H1 (cell line): ENCODE data around the gene DPP10. TPM values are rescaled to one million over a fixed set of nuclear protein-coding genes. Genes with fewer than 3 reads are reported as not detected.

ENCODE experiments used
- CTCF ChIA-PET: fragments of 300-600 bp; sonication (Branson Sonifier 250); formaldehyde crosslinking; loops from one replicate; lab custom pipeline; 2021; ENCODE audit not compliant: partially characterized antibody; lab: Charles Lee
- POLR2A ChIA-PET: fragments of 300-600 bp; sonication (Branson Sonifier 250); formaldehyde crosslinking; loops from one replicate; lab custom pipeline; 2021; ENCODE audit warnings: inconsistent platforms; ENCODE audit not compliant: partially characterized antibody; lab: Charles Lee
- DNase-seq, 2 experiments: peaks; one replicate each; pipeline versions ENCODE4 v3.0.0 to v3.0.0-alpha.2; 2010 to 2022; ENCODE audit warnings: low spot score in 2 of 2, low read depth in 1 of 2, mixed read lengths in 1 of 2
- FAIRE-seq: peaks from 2 replicates; lab custom pipeline; 2011; peaks lifted over from hg19 to GRCh38; lab: Jason Lieb, UNC
- H2AFZ ChIP-seq: 2 replicates; pipeline ENCODE4 v1.8.1; 2012; ENCODE audit warnings: low read length, inconsistent platforms
- H2AK5ac ChIP-seq: 2 replicates; pipeline ENCODE4 v1.6.1; 2013; ENCODE audit warnings: low read depth, low read length
- H2BK120ac ChIP-seq: replicated peaks from 2 replicates; pipeline ENCODE3; 2013; ENCODE audit warnings: low read depth, low read length, inconsistent platforms
- H2BK12ac ChIP-seq: 2 replicates; pipeline ENCODE4 v1.6.1; 2013; ENCODE audit warnings: low read depth, low read length
- H2BK15ac ChIP-seq: 2 replicates; pipeline ENCODE4 v1.6.1; 2013; ENCODE audit warnings: low read length
- H2BK20ac ChIP-seq: 2 replicates; pipeline ENCODE4 v1.6.1; 2013; ENCODE audit warnings: low read length
- H2BK5ac ChIP-seq: 2 replicates; pipeline ENCODE4 v1.6.1; 2013; ENCODE audit warnings: low read depth, low read length
- H3K14ac ChIP-seq: 2 replicates; pipeline ENCODE4 v1.6.1; 2013; ENCODE audit warnings: inconsistent platforms; ENCODE audit not compliant: insufficient read length
- H3K18ac ChIP-seq: 2 replicates; pipeline ENCODE4 v1.6.1; 2013; ENCODE audit warnings: low read length; ENCODE audit errors: extremely low read depth
- H3K23ac ChIP-seq: 2 replicates; pipeline ENCODE4 v1.6.1; 2013; ENCODE audit warnings: inconsistent platforms; ENCODE audit not compliant: insufficient read length
- H3K23me2 ChIP-seq: 2 replicates; pipeline ENCODE4 v1.6.1; 2013; ENCODE audit warnings: low read depth, low read length
- H3K27ac ChIP-seq: 2 replicates; pipeline ENCODE4 v1.6.1; 2011; ENCODE audit warnings: low read depth, low read length, inconsistent platforms
- H3K27me3 ChIP-seq, 4 experiments: replicated peaks in 1 of 4; 1 replicate in 1 of 4; 2 replicates in 3 of 4; pipeline versions ENCODE4 v1.6.1 to v1.8.1; 2011 to 2013; ENCODE audit warnings: low read length in 3 of 4, mild to moderate bottlenecking in 3 of 4, inconsistent platforms in 2 of 4, mixed read lengths in 2 of 4, moderate library complexity in 1 of 4; ENCODE audit not compliant: control insufficient read depth in 3 of 4, insufficient read depth in 3 of 4; ENCODE audit errors: extremely low read depth in 1 of 4
- H3K36me3 ChIP-seq, 4 experiments: 2 replicates each; pipeline versions ENCODE4 v1.6.1 to v1.8.1; 2011 to 2013; ENCODE audit warnings: mild to moderate bottlenecking in 4 of 4, low read length in 3 of 4, moderate library complexity in 2 of 4, control low read depth in 1 of 4, inconsistent platforms in 1 of 4; ENCODE audit not compliant: insufficient read depth in 4 of 4, control insufficient read depth in 2 of 4
- H3K4ac ChIP-seq: replicated peaks from 2 replicates; pipeline ENCODE3; 2013; ENCODE audit warnings: low read length, low read depth, mixed read lengths, inconsistent platforms; ENCODE audit not compliant: insufficient read length
- H3K4me1 ChIP-seq, 4 experiments: replicated peaks in 1 of 4; 1 replicate in 1 of 4; 2 replicates in 3 of 4; pipeline versions ENCODE4 v1.6.1 to v1.8.1; 2011 to 2013; ENCODE audit warnings: low read length in 3 of 4, inconsistent platforms in 2 of 4, mixed read lengths in 1 of 4; ENCODE audit not compliant: insufficient read depth in 4 of 4, control insufficient read depth in 3 of 4
- H3K4me2 ChIP-seq, 2 experiments: 2 replicates each; pipeline versions ENCODE4 v1.6.1 to v1.8.1; 2011 to 2013; ENCODE audit warnings: low read depth in 2 of 2, low read length in 2 of 2, control low read depth in 1 of 2, inconsistent platforms in 1 of 2, mild to moderate bottlenecking in 1 of 2; ENCODE audit not compliant: insufficient read depth in 1 of 2
- H3K4me3 ChIP-seq, 4 experiments: fragments of 200-600, 300-600 bp in 1 of 4; sonication (generic), shearing (Covaris generic), sonication (Bioruptor Twin) in 1 of 4; 2 replicates each; pipeline versions ENCODE4 v1.5.1 to v1.8.1; 2011 to 2016; ENCODE audit warnings: low read length in 4 of 4, low read depth in 3 of 4, control low read depth in 2 of 4, inconsistent platforms in 2 of 4, mild to moderate bottlenecking in 2 of 4, mixed read lengths in 1 of 4, moderate library complexity in 1 of 4; ENCODE audit not compliant: insufficient read depth in 2 of 4; ENCODE audit errors: extremely low read depth in 1 of 4
- H3K56ac ChIP-seq: replicated peaks from 2 replicates; pipeline ENCODE3; 2013; ENCODE audit warnings: low read depth, mild to moderate bottlenecking, mixed read lengths, low read length, inconsistent platforms; ENCODE audit not compliant: insufficient read length
- H3K79me1 ChIP-seq: 2 replicates; pipeline ENCODE4 v1.6.1; 2013; ENCODE audit warnings: low read depth, low read length, control low read depth
- H3K79me2 ChIP-seq, 2 experiments: 2 replicates each; pipeline versions ENCODE4 v1.6.1 to v1.8.1; 2012 to 2013; ENCODE audit warnings: low read length in 2 of 2, mild to moderate bottlenecking in 2 of 2, inconsistent platforms in 1 of 2; ENCODE audit not compliant: insufficient read depth in 2 of 2, control insufficient read depth in 1 of 2
- H3K9ac ChIP-seq, 4 experiments: replicated peaks in 1 of 4; 1 replicate in 1 of 4; 2 replicates in 3 of 4; pipeline versions ENCODE4 v1.6.1 to v1.8.1; 2011 to 2013; ENCODE audit warnings: low read depth in 3 of 4, low read length in 3 of 4, control low read depth in 2 of 4, mild to moderate bottlenecking in 2 of 4, moderate library complexity in 2 of 4, inconsistent platforms in 1 of 4; ENCODE audit errors: extremely low read depth in 1 of 4
- H3K9me3 ChIP-seq, 2 experiments: 2 replicates each; pipeline versions ENCODE4 v1.6.1 to v1.8.1; 2012 to 2013; ENCODE audit warnings: mild to moderate bottlenecking in 2 of 2, moderate library complexity in 2 of 2, control low read depth in 1 of 2, inconsistent platforms in 1 of 2, low read depth in 1 of 2, low read length in 1 of 2, mixed read lengths in 1 of 2; ENCODE audit not compliant: insufficient read depth in 2 of 2
- H4K20me1 ChIP-seq, 2 experiments: replicated peaks in 1 of 2; 2 replicates each; pipeline versions ENCODE3 to v1.8.1; 2011 to 2013; ENCODE audit warnings: inconsistent platforms in 2 of 2, low read length in 2 of 2, mild to moderate bottlenecking in 1 of 2; ENCODE audit not compliant: insufficient read depth in 2 of 2, control insufficient read depth in 1 of 2
- H4K5ac ChIP-seq: 2 replicates; pipeline ENCODE4 v1.6.1; 2013; ENCODE audit warnings: low read length, low read depth, mixed read lengths, inconsistent platforms; ENCODE audit not compliant: insufficient read length
- H4K8ac ChIP-seq: 2 replicates; pipeline ENCODE4 v1.8.0; 2013; ENCODE audit warnings: mild to moderate bottlenecking, moderate library complexity, low read length, inconsistent platforms; ENCODE audit not compliant: insufficient read depth; ENCODE audit errors: extremely low read depth
- H4K91ac ChIP-seq: replicated peaks from 2 replicates; pipeline ENCODE3; 2013; ENCODE audit warnings: low read length, mixed read lengths, inconsistent platforms; ENCODE audit not compliant: insufficient read length
- ASH2L ChIP-seq: fragments of 200-600, 300-600 bp; sonication (generic); IDR thresholded peaks from one replicate; pipeline ENCODE4 v1.7.1; 2017; ENCODE audit warnings: low read length
- BACH1 ChIP-seq: IDR thresholded peaks from 2 replicates; pipeline ENCODE4 v1.6.1; 2012; ENCODE audit warnings: low read length, improper control_type of control experiment
- BCL11A ChIP-seq, 2 experiments: IDR thresholded peaks; one replicate each; pipeline ENCODE4 v1.6.1; 2011; ENCODE audit warnings: low read depth in 2 of 2, low read length in 2 of 2, mild to moderate bottlenecking in 2 of 2
- CEBPB ChIP-seq: IDR thresholded peaks from 2 replicates; pipeline ENCODE4 v1.6.1; 2012; ENCODE audit warnings: low read depth, low read length
- RAD21 ChIP-seq, 2 experiments: IDR thresholded peaks in 1 of 2; conservative IDR thresholded peaks in 1 of 2; 2 replicates each; pipeline ENCODE4 v1.6.1; 2011; ENCODE audit warnings: low read depth in 2 of 2, low read length in 2 of 2, improper control_type of control experiment in 1 of 2, inconsistent platforms in 1 of 2, mild to moderate bottlenecking in 1 of 2, moderate library complexity in 1 of 2
- SIRT6 ChIP-seq: IDR thresholded peaks from one replicate; pipeline ENCODE4 v1.7.1; 2012; ENCODE audit warnings: low read length, inconsistent platforms
- TCF12 ChIP-seq: IDR thresholded peaks from 2 replicates; pipeline ENCODE4 v1.6.1; 2011; ENCODE audit warnings: low read depth, mild to moderate bottlenecking, low read length
- WGBS, 2 experiments: shearing (Covaris generic) in 1 of 2; methylation state at CpG; one replicate each; pipeline versions ENCODE4 v1.1.6 to v1.1.7; 2013 to 2015; ENCODE audit warnings: low lambda C conversion rate in 2 of 2, mixed read lengths in 2 of 2, inconsistent platforms in 1 of 2, low coverage in 1 of 2, missing lambda C conversion rate in 1 of 2; ENCODE audit not compliant: insufficient replicate concordance in 2 of 2, insufficient coverage in 1 of 2, insufficient read length in 1 of 2; ENCODE audit errors: extremely low coverage in 1 of 2, missing lambda C conversion rate in 1 of 2; 5-methylcytosine and 5-hydroxymethylcytosine counted together
- polyA plus RNA-seq, 7 experiments: library from polyadenylated mRNA; depleted of rRNA in 3 of 7; stranded (reverse) in 5 of 7; unstranded in 2 of 7; fragments of >200 nt in 5 of 7; fragments of 200-250 nt in 2 of 7; gene quantifications; 1 replicate in 5 of 7; 2 replicates in 1 of 7; 4 replicates in 1 of 7; pipeline versions ENCODE4 v1.2.1 to v1.2.3, GENCODE V29; 2011 to 2013; ENCODE audit warnings: missing spikeins in 2 of 7, mixed read lengths in 2 of 7
- total RNA-seq: library from RNA; stranded (reverse); fragmentation: NEBNext Ultra II Directional; extraction: Animal tissue kit (Norgen Biotek cat#: 25700); gene quantifications from 2 replicates; pipeline ENCODE4 v1.2.1, GENCODE V29; 2021

DPP10 gene
- total and polyA plus RNA-seq, 2 of the 8 experiments (the other 6 are each of a cell fraction or from before 2014, with no cell fraction given) = 3.3 to 7.2 TPM

DNA sequence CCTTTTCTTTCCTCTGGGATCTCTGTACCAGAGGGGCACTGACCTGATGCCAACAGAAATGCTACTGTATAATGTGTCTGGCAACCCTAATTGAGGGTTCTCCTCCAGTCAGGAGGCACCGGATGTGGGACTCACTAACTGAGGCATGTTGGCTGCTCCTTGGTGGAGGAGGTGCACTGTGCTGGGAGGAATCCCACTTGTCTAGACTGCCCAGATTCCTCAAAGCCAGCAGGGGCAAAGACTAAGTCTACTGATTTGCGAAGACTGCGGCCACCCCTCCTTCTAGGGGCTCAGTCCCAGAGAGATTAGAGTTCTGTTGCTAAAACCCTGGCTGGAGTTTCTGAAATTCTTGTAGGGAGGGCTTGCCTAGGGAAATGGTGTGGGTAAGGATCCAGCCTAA, 1192.1 kb downstream of the DPP10 start:
- Histone ChIP-seq H3K4me2 (no peak overlapping the region), H3K27ac (no peak overlapping the region), H2BK120ac (no peak overlapping the region)

More for the DNA sequence above, 1192.1 kb downstream of the DPP10 start:
- no peak for FAIRE-seq
- Histone ChIP-seq H3K14ac (no peak overlapping the region), H3K9ac (no peak overlapping the region), H2BK5ac (no peak overlapping the region), H3K79me1 (no peaks in the 10 kb centered on the region; the same call in 1 of the 2 replicates), H3K23ac (no peak overlapping the region), H4K5ac (no peak overlapping the region), H3K36me3 (no peaks in the 10 kb centered on the region), H3K27me3 (no peaks in the 10 kb centered on the region), H3K23me2 (no peaks in the 10 kb centered on the region), H3K18ac (no peak overlapping the region), H3K4me3 (no peak overlapping the region), H3K79me2 (no peaks in the 10 kb centered on the region), H2AFZ (no peak overlapping the region), H3K4ac (no peak overlapping the region), H2BK12ac (no peak overlapping the region), H4K91ac (no peak overlapping the region), H3K9me3 (no peaks in the 10 kb centered on the region), H2BK15ac (no peak overlapping the region), H3K56ac (no peak overlapping the region), H3K4me1 (no peaks in the 10 kb centered on the region), H2BK20ac (no peak overlapping the region), H4K20me1 (no peaks in the 10 kb centered on the region), H2AK5ac (no peak overlapping the region), H4K8ac (no peak overlapping the region)
- POLR2A ChIA-PET = no interaction called here
- TF ChIP-seq SIRT6 (no peak), RAD21 (IDR thresholded peaks at IDR 0.05 in 1 of 2, conservative IDR thresholded peaks at IDR 0.05 in 1 of 2; ENCODE audit: low read depth in 2 of 2, low read length in 2 of 2) (no peak), BCL11A (IDR thresholded peaks at IDR 0.05; ENCODE audit: low read depth in 2 of 2, low read length in 2 of 2) (no peak), BACH1 (no peak), CEBPB (no peak), ASH2L (no peak), TCF12 (no peak)
- CTCF ChIA-PET = no interaction called here
- 94% methylated on average over 3 of the region's 3 CpGs; no CpG with 5 or more reads in 1 of the 2 experiments for WGBS, 2 experiments
- no peak for DNase-seq
